H1 (cell line): ENCODE results near the gene ASIC5. TPM values are rescaled to one million over a fixed set of nuclear protein-coding genes. Genes with fewer than 3 reads are reported as not detected.
A peak's percentile ranks its signal among the peaks of the same experiment; 100 is the strongest.

Source experiments
- CTCF ChIA-PET: fragments of 300-600 bp; sonication (Branson Sonifier 250); formaldehyde crosslinking; loops from one replicate; lab custom pipeline; 2021; ENCODE audit not compliant: partially characterized antibody; lab: Charles Lee
- POLR2A ChIA-PET: fragments of 300-600 bp; sonication (Branson Sonifier 250); formaldehyde crosslinking; loops from one replicate; lab custom pipeline; 2021; ENCODE audit warnings: inconsistent platforms; ENCODE audit not compliant: partially characterized antibody; lab: Charles Lee
- DNase-seq, 2 experiments: peaks; one replicate each; pipeline versions ENCODE4 v3.0.0 to v3.0.0-alpha.2; 2010 to 2022; ENCODE audit warnings: low spot score in 2 of 2, low read depth in 1 of 2, mixed read lengths in 1 of 2
- FAIRE-seq: peaks from 2 replicates; lab custom pipeline; 2011; peaks lifted over from hg19 to GRCh38; lab: Jason Lieb, UNC
- H2AFZ ChIP-seq: 2 replicates; pipeline ENCODE4 v1.8.1; 2012; ENCODE audit warnings: low read length, inconsistent platforms
- H2AK5ac ChIP-seq: 2 replicates; pipeline ENCODE4 v1.6.1; 2013; ENCODE audit warnings: low read depth, low read length
- H2BK120ac ChIP-seq: replicated peaks from 2 replicates; pipeline ENCODE3; 2013; ENCODE audit warnings: low read depth, low read length, inconsistent platforms
- H2BK12ac ChIP-seq: 2 replicates; pipeline ENCODE4 v1.6.1; 2013; ENCODE audit warnings: low read depth, low read length
- H2BK15ac ChIP-seq: 2 replicates; pipeline ENCODE4 v1.6.1; 2013; ENCODE audit warnings: low read length
- H2BK20ac ChIP-seq: 2 replicates; pipeline ENCODE4 v1.6.1; 2013; ENCODE audit warnings: low read length
- H2BK5ac ChIP-seq: 2 replicates; pipeline ENCODE4 v1.6.1; 2013; ENCODE audit warnings: low read depth, low read length
- H3K14ac ChIP-seq: 2 replicates; pipeline ENCODE4 v1.6.1; 2013; ENCODE audit warnings: inconsistent platforms; ENCODE audit not compliant: insufficient read length
- H3K18ac ChIP-seq: 2 replicates; pipeline ENCODE4 v1.6.1; 2013; ENCODE audit warnings: low read length; ENCODE audit errors: extremely low read depth
- H3K23ac ChIP-seq: 2 replicates; pipeline ENCODE4 v1.6.1; 2013; ENCODE audit warnings: inconsistent platforms; ENCODE audit not compliant: insufficient read length
- H3K23me2 ChIP-seq: 2 replicates; pipeline ENCODE4 v1.6.1; 2013; ENCODE audit warnings: low read depth, low read length
- H3K27ac ChIP-seq: 2 replicates; pipeline ENCODE4 v1.6.1; 2011; ENCODE audit warnings: low read depth, low read length, inconsistent platforms
- H3K27me3 ChIP-seq, 4 experiments: replicated peaks in 1 of 4; 1 replicate in 1 of 4; 2 replicates in 3 of 4; pipeline versions ENCODE4 v1.6.1 to v1.8.1; 2011 to 2013; ENCODE audit warnings: low read length in 3 of 4, mild to moderate bottlenecking in 3 of 4, inconsistent platforms in 2 of 4, mixed read lengths in 2 of 4, moderate library complexity in 1 of 4; ENCODE audit not compliant: control insufficient read depth in 3 of 4, insufficient read depth in 3 of 4; ENCODE audit errors: extremely low read depth in 1 of 4
- H3K36me3 ChIP-seq, 4 experiments: 2 replicates each; pipeline versions ENCODE4 v1.6.1 to v1.8.1; 2011 to 2013; ENCODE audit warnings: mild to moderate bottlenecking in 4 of 4, low read length in 3 of 4, moderate library complexity in 2 of 4, control low read depth in 1 of 4, inconsistent platforms in 1 of 4; ENCODE audit not compliant: insufficient read depth in 4 of 4, control insufficient read depth in 2 of 4
- H3K4ac ChIP-seq: replicated peaks from 2 replicates; pipeline ENCODE3; 2013; ENCODE audit warnings: low read length, low read depth, mixed read lengths, inconsistent platforms; ENCODE audit not compliant: insufficient read length
- H3K4me1 ChIP-seq, 4 experiments: replicated peaks in 1 of 4; 1 replicate in 1 of 4; 2 replicates in 3 of 4; pipeline versions ENCODE4 v1.6.1 to v1.8.1; 2011 to 2013; ENCODE audit warnings: low read length in 3 of 4, inconsistent platforms in 2 of 4, mixed read lengths in 1 of 4; ENCODE audit not compliant: insufficient read depth in 4 of 4, control insufficient read depth in 3 of 4
- H3K4me2 ChIP-seq, 2 experiments: 2 replicates each; pipeline versions ENCODE4 v1.6.1 to v1.8.1; 2011 to 2013; ENCODE audit warnings: low read depth in 2 of 2, low read length in 2 of 2, control low read depth in 1 of 2, inconsistent platforms in 1 of 2, mild to moderate bottlenecking in 1 of 2; ENCODE audit not compliant: insufficient read depth in 1 of 2
- H3K4me3 ChIP-seq, 4 experiments: fragments of 200-600, 300-600 bp in 1 of 4; sonication (generic), shearing (Covaris generic), sonication (Bioruptor Twin) in 1 of 4; 2 replicates each; pipeline versions ENCODE4 v1.5.1 to v1.8.1; 2011 to 2016; ENCODE audit warnings: low read length in 4 of 4, low read depth in 3 of 4, control low read depth in 2 of 4, inconsistent platforms in 2 of 4, mild to moderate bottlenecking in 2 of 4, mixed read lengths in 1 of 4, moderate library complexity in 1 of 4; ENCODE audit not compliant: insufficient read depth in 2 of 4; ENCODE audit errors: extremely low read depth in 1 of 4
- H3K56ac ChIP-seq: replicated peaks from 2 replicates; pipeline ENCODE3; 2013; ENCODE audit warnings: low read depth, mild to moderate bottlenecking, mixed read lengths, low read length, inconsistent platforms; ENCODE audit not compliant: insufficient read length
- H3K79me1 ChIP-seq: 2 replicates; pipeline ENCODE4 v1.6.1; 2013; ENCODE audit warnings: low read depth, low read length, control low read depth
- H3K79me2 ChIP-seq, 2 experiments: 2 replicates each; pipeline versions ENCODE4 v1.6.1 to v1.8.1; 2012 to 2013; ENCODE audit warnings: low read length in 2 of 2, mild to moderate bottlenecking in 2 of 2, inconsistent platforms in 1 of 2; ENCODE audit not compliant: insufficient read depth in 2 of 2, control insufficient read depth in 1 of 2
- H3K9ac ChIP-seq, 4 experiments: replicated peaks in 1 of 4; 1 replicate in 1 of 4; 2 replicates in 3 of 4; pipeline versions ENCODE4 v1.6.1 to v1.8.1; 2011 to 2013; ENCODE audit warnings: low read depth in 3 of 4, low read length in 3 of 4, control low read depth in 2 of 4, mild to moderate bottlenecking in 2 of 4, moderate library complexity in 2 of 4, inconsistent platforms in 1 of 4; ENCODE audit errors: extremely low read depth in 1 of 4
- H3K9me3 ChIP-seq, 2 experiments: 2 replicates each; pipeline versions ENCODE4 v1.6.1 to v1.8.1; 2012 to 2013; ENCODE audit warnings: mild to moderate bottlenecking in 2 of 2, moderate library complexity in 2 of 2, control low read depth in 1 of 2, inconsistent platforms in 1 of 2, low read depth in 1 of 2, low read length in 1 of 2, mixed read lengths in 1 of 2; ENCODE audit not compliant: insufficient read depth in 2 of 2
- H4K20me1 ChIP-seq, 2 experiments: replicated peaks in 1 of 2; 2 replicates each; pipeline versions ENCODE3 to v1.8.1; 2011 to 2013; ENCODE audit warnings: inconsistent platforms in 2 of 2, low read length in 2 of 2, mild to moderate bottlenecking in 1 of 2; ENCODE audit not compliant: insufficient read depth in 2 of 2, control insufficient read depth in 1 of 2
- H4K5ac ChIP-seq: 2 replicates; pipeline ENCODE4 v1.6.1; 2013; ENCODE audit warnings: low read length, low read depth, mixed read lengths, inconsistent platforms; ENCODE audit not compliant: insufficient read length
- H4K8ac ChIP-seq: 2 replicates; pipeline ENCODE4 v1.8.0; 2013; ENCODE audit warnings: mild to moderate bottlenecking, moderate library complexity, low read length, inconsistent platforms; ENCODE audit not compliant: insufficient read depth; ENCODE audit errors: extremely low read depth
- H4K91ac ChIP-seq: replicated peaks from 2 replicates; pipeline ENCODE3; 2013; ENCODE audit warnings: low read length, mixed read lengths, inconsistent platforms; ENCODE audit not compliant: insufficient read length
- E2F6 ChIP-seq: IDR thresholded peaks from 2 replicates; pipeline ENCODE4 v1.6.1; 2012; ENCODE audit warnings: inconsistent platforms
- JUND ChIP-seq: IDR thresholded peaks from 2 replicates; pipeline ENCODE4 v1.6.1; 2011; ENCODE audit warnings: mild to moderate bottlenecking, improper control_type of control experiment, low read length
- SIX5 ChIP-seq: IDR thresholded peaks from 2 replicates; pipeline ENCODE4 v1.6.1; 2011; ENCODE audit warnings: mild to moderate bottlenecking, low read depth, low read length
- WGBS, 2 experiments: shearing (Covaris generic) in 1 of 2; methylation state at CpG; one replicate each; pipeline versions ENCODE4 v1.1.6 to v1.1.7; 2013 to 2015; ENCODE audit warnings: low lambda C conversion rate in 2 of 2, mixed read lengths in 2 of 2, inconsistent platforms in 1 of 2, low coverage in 1 of 2, missing lambda C conversion rate in 1 of 2; ENCODE audit not compliant: insufficient replicate concordance in 2 of 2, insufficient coverage in 1 of 2, insufficient read length in 1 of 2; ENCODE audit errors: extremely low coverage in 1 of 2, missing lambda C conversion rate in 1 of 2; 5-methylcytosine and 5-hydroxymethylcytosine counted together
- polyA plus RNA-seq, 7 experiments: library from polyadenylated mRNA; depleted of rRNA in 3 of 7; stranded (reverse) in 5 of 7; unstranded in 2 of 7; fragments of >200 nt in 5 of 7; fragments of 200-250 nt in 2 of 7; gene quantifications; 1 replicate in 5 of 7; 2 replicates in 1 of 7; 4 replicates in 1 of 7; pipeline versions ENCODE4 v1.2.1 to v1.2.3, GENCODE V29; 2011 to 2013; ENCODE audit warnings: missing spikeins in 2 of 7, mixed read lengths in 2 of 7
- total RNA-seq: library from RNA; stranded (reverse); fragmentation: NEBNext Ultra II Directional; extraction: Animal tissue kit (Norgen Biotek cat#: 25700); gene quantifications from 2 replicates; pipeline ENCODE4 v1.2.1, GENCODE V29; 2021

The ASIC5 gene
- total and polyA plus RNA-seq, 2 of the 8 experiments (the other 6 are each of a cell fraction or from before 2014, with no cell fraction given) = not detected

GRCh38 chr4:155877971-155878370 is 11.9 kb upstream of the ASIC5 start:
- no peak overlapping the region for H3K27ac ChIP-seq
- no peaks in the 10 kb centered on the region for H3K4me1 ChIP-seq
- no peak overlapping the region for H2AFZ ChIP-seq
- no peak overlapping the region for H2BK12ac ChIP-seq
- no peak overlapping the region for H3K4me2 ChIP-seq
- H2BK5ac ChIP-seq = no peak overlapping the region
- H2BK15ac ChIP-seq = no peak overlapping the region
- H2BK20ac ChIP-seq = no peak overlapping the region
- no peaks in the 10 kb centered on the region for H4K20me1 ChIP-seq
- WGBS, 2 experiments = 78% methylated on average over 4 of the region's 4 CpGs; no CpG with 5 or more reads in 1 of the 2 experiments
- FAIRE-seq (no peak), DNase-seq (no peak)
- no peak overlapping the region for H4K8ac ChIP-seq
- no peaks in the 10 kb centered on the region for H3K79me2 ChIP-seq
- no peak overlapping the region for H3K56ac ChIP-seq
- H4K5ac ChIP-seq = no peak overlapping the region
- CTCF ChIA-PET = no interaction called here
- H3K79me1 ChIP-seq = no peaks in the 10 kb centered on the region
- no peak overlapping the region for H3K14ac ChIP-seq
- H2BK120ac ChIP-seq = no peak overlapping the region
- H3K23me2 ChIP-seq = no peaks in the 10 kb centered on the region
- H3K36me3 ChIP-seq = peaks cover 0 to 7% (median 0%) of the 10 kb centered on the region in 4 experiments; a peak in 1 of 8 replicates
- H3K9me3 ChIP-seq = peaks cover 15 to 16% of the 10 kb centered on the region in 2 experiments; a peak in 3 of 4 replicates
- no peak overlapping the region for H4K91ac ChIP-seq
- H3K27me3 ChIP-seq = no peaks in the 10 kb centered on the region
- no peak overlapping the region for H3K4ac ChIP-seq
- POLR2A ChIA-PET = no interaction called here
- TF ChIP-seq E2F6 = 0 out of 2 replicates have a peak, but pooled peaks have one; percentile 19
- no peak for TF ChIP-seq SIX5
- TF ChIP-seq JUND = no peak
- no peak overlapping the region for H2AK5ac ChIP-seq
- no peak overlapping the region for H3K23ac ChIP-seq
- H3K4me3 ChIP-seq = no peak overlapping the region
- no peak overlapping the region for H3K18ac ChIP-seq
- no peak overlapping the region for H3K9ac ChIP-seq
